HG03432 (cell line): ENCODE measurements around the gene MPV17L2.

Source experiments
- ATAC-seq: cut with Tn5 transposase; IDR thresholded peaks from one replicate; pipeline ENCODE4 v1.9.1; 2021; ENCODE audit warnings: mild to moderate bottlenecking, moderate library complexity; ENCODE audit not compliant: unreplicated experiment

Gene MPV17L2

GRCh38 chr19:18232540-18233223, 39.7 kb downstream of the MPV17L2 start:
- no peak for ATAC-seq

GRCh38 chr19:18233224-18233825, 40.3 kb downstream of the MPV17L2 start:
- ATAC-seq, result no peak

DNA sequence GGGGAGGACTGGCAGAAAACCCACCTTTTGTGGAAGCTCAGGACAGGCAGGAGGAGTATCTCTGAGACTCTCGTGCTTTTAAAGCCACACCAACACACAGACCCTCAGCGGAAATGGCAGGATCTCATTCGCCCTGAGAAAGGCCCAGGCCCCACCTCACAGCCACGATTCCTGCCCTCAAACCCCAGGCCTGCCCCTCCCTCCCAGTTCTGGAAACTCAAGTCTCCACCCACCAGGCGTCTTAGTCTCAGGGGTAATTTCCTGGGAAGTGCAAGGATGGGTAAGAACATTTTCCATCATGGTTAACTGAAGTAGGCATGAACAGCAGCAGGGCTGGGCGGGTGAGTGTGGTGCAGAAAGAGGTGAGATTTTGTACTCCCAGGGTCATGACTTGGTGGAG, 41.2 kb downstream of the MPV17L2 start:
- ATAC-seq, result no peak

DNA sequence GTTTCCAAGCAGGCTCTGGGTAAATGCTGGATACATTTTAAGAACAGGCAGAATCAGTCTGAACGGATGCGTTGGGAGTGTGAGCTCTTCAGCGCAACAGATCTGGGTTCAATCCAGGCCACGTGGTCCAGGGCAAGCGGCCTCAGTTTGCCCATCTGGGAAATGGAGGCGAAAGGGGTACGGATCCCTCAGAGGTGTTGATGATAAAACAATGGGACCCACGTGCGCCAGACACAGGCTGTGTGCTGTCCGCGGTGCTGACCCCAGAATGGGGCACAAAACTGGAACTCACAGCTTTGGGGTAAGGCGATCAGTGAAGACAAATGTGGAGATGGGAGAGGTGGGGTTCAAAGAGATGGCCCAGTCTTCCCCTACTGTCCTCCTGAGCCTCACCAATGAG, 46.3 kb downstream of the MPV17L2 start:
- ATAC-seq, result no peak

- no peak for ATAC-seq
Measured at GRCh38 chr19:18245297-18245696, 52.3 kb downstream of the MPV17L2 start.
